Naive B cell (primary cell): ENCODE measurements around the gene PGPEP1. TPM values are rescaled to one million over a fixed set of nuclear protein-coding genes. Genes with fewer than 3 reads are reported as not detected.

Source experiments
- ATAC-seq, 2 donors: fragments of 150-1000 bp; cut with Tn5 transposase; 2 replicates each; pipeline ENCODE4 v1.10.0; 2021; ENCODE audit warnings: low read depth in 2 of 2, mild to moderate bottlenecking in 2 of 2, moderate library complexity in 2 of 2
- DNase-seq: peaks from one replicate; pipeline ENCODE4 v3.0.0; 2022
- H3K27ac Mint-ChIP-seq, 6 donors: one replicate each; pipeline ENCODE4 v1.8.0; 2020 to 2022; ENCODE audit warnings: mild to moderate bottlenecking in 6 of 6, mixed read lengths in 6 of 6, moderate library complexity in 5 of 6, inconsistent platforms in 2 of 6
- H3K27me3 Mint-ChIP-seq, 3 donors: one replicate each; pipeline ENCODE4 v1.8.0; 2021 to 2022; ENCODE audit warnings: mixed read lengths in 3 of 3, mild to moderate bottlenecking in 1 of 3
- H3K36me3 Mint-ChIP-seq, 2 donors: one replicate each; pipeline ENCODE4 v1.8.0; 2020 to 2022; ENCODE audit warnings: mixed read lengths in 2 of 2, inconsistent platforms in 1 of 2, mild to moderate bottlenecking in 1 of 2
- H3K4me1 Mint-ChIP-seq, 3 donors: one replicate each; pipeline ENCODE4 v1.8.0; 2020 to 2022; ENCODE audit warnings: mixed read lengths in 3 of 3, inconsistent platforms in 1 of 3, mild to moderate bottlenecking in 1 of 3, moderate library complexity in 1 of 3
- H3K4me3 Mint-ChIP-seq, 8 donors: one replicate each; pipeline ENCODE4 v1.8.0; 2020 to 2022; ENCODE audit warnings: mild to moderate bottlenecking in 8 of 8, mixed read lengths in 8 of 8, moderate library complexity in 8 of 8, inconsistent platforms in 2 of 8
- H3K9me3 Mint-ChIP-seq, 7 donors: one replicate each; pipeline ENCODE4 v1.8.0; 2020 to 2022; ENCODE audit warnings: mixed read lengths in 7 of 7, mild to moderate bottlenecking in 5 of 7, inconsistent platforms in 2 of 7, moderate library complexity in 1 of 7
- polyA plus RNA-seq, 6 donors: library from polyadenylated mRNA; unstranded; fragments of 300-500 nt; fragmentation: Illumina TruSeq; gene quantifications; one replicate each; pipeline ENCODE4 v1.2.3, GENCODE V29; 2021; ENCODE audit warnings: low read depth in 6 of 6

Gene PGPEP1, protein sequence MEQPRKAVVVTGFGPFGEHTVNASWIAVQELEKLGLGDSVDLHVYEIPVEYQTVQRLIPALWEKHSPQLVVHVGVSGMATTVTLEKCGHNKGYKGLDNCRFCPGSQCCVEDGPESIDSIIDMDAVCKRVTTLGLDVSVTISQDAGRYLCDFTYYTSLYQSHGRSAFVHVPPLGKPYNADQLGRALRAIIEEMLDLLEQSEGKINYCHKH
- polyA plus RNA-seq = 10 to 100 TPM in 2 of 6 donors, 1 to 10 TPM in 4; 4.0 to 11.8 (median 8.0) TPM

- peak; percentile 60 to 66 for ATAC-seq
Measured at GRCh38 chr19:18340190-18340989, at the start of gene PGPEP1. TSS of gene PGPEP1 (plus strand) at chr19:18340598. CDS start at chr19:18340682, 84 bp downstream.

GRCh38 chr19:18291019-18291524, 49.3 kb upstream of the PGPEP1 start:
- Mint-ChIP-seq H3K4me1 (peaks cover 46 to 77% (median 59%) of the 10 kb centered on the region in 3 donors), H3K36me3 (no peaks in the 10 kb centered on the region), H3K27me3 (no peaks in the 10 kb centered on the region), H3K9me3 (peaks cover 0 to 3% (median 0%) of the 10 kb centered on the region in 7 donors), H3K4me3 (peak overlapping the region; percentile 88 to 99 (median 96)), H3K27ac (peak overlapping the region; percentile 93 to 100 (median 98))
- DNase-seq = no peak
- ATAC-seq = peak in 1 of 2 donors; percentile 4

More at GRCh38 chr19:18340190-18340989, at the start of gene PGPEP1:
- Mint-ChIP-seq H3K4me3 (peak within 1 kb of the TSS; percentile 82 to 97 (median 90)), H3K9me3 (no peaks in the 10 kb centered on the region), H3K36me3 (no peaks in the 10 kb centered on the region), H3K4me1 (peaks cover 14 to 18% (median 14%) of the 10 kb centered on the region in 3 donors), H3K27ac (peak within 1 kb of the TSS; percentile 28 to 96 (median 83)), H3K27me3 (peaks cover 0 to 10% (median 0%) of the 10 kb centered on the region in 3 donors)
- DNase-seq = peak; percentile 60

GRCh38 chr19:18291590-18292461, 48.6 kb upstream of the PGPEP1 start:
- Mint-ChIP-seq H3K4me3 (peak overlapping the region; percentile 88 to 99 (median 96)), H3K4me1 (peaks cover 43 to 73% (median 58%) of the 10 kb centered on the region in 3 donors), H3K27ac (peak overlapping the region; percentile 93 to 100 (median 98)), H3K27me3 (no peaks in the 10 kb centered on the region), H3K9me3 (peaks cover 0 to 5% (median 0%) of the 10 kb centered on the region in 7 donors), H3K36me3 (no peaks in the 10 kb centered on the region)
- peak; percentile 96 for DNase-seq
- ATAC-seq = peak; percentile 58 to 62

GRCh38 chr19:18292462-18292809, 48.0 kb upstream of the PGPEP1 start:
- peaks cover 43 to 67% (median 58%) of the 10 kb centered on the region in 3 donors for H3K4me1 Mint-ChIP-seq

GRCh38 chr19:18292810-18293641, 47.4 kb upstream of the PGPEP1 start:
- Mint-ChIP-seq H3K36me3 (no peaks in the 10 kb centered on the region), H3K4me3 (peak overlapping the region; percentile 88 to 99 (median 96)), H3K4me1 (peaks cover 43 to 67% (median 58%) of the 10 kb centered on the region in 3 donors), H3K27ac (peak overlapping the region; percentile 94 to 100 (median 98)), H3K27me3 (no peaks in the 10 kb centered on the region), H3K9me3 (peaks cover 0 to 5% (median 0%) of the 10 kb centered on the region in 7 donors)
- ATAC-seq (no peak), DNase-seq (peak; percentile 34)

More at GRCh38 chr19:18292462-18292809, 48.0 kb upstream of the PGPEP1 start:
- DNase-seq (no peak), ATAC-seq (no peak)
- Mint-ChIP-seq H3K9me3 (peaks cover 0 to 5% (median 0%) of the 10 kb centered on the region in 7 donors), H3K27ac (peak overlapping the region; percentile 93 to 100 (median 98)), H3K36me3 (no peaks in the 10 kb centered on the region), H3K4me3 (peak overlapping the region; percentile 88 to 99 (median 96)), H3K27me3 (no peaks in the 10 kb centered on the region)

DNA sequence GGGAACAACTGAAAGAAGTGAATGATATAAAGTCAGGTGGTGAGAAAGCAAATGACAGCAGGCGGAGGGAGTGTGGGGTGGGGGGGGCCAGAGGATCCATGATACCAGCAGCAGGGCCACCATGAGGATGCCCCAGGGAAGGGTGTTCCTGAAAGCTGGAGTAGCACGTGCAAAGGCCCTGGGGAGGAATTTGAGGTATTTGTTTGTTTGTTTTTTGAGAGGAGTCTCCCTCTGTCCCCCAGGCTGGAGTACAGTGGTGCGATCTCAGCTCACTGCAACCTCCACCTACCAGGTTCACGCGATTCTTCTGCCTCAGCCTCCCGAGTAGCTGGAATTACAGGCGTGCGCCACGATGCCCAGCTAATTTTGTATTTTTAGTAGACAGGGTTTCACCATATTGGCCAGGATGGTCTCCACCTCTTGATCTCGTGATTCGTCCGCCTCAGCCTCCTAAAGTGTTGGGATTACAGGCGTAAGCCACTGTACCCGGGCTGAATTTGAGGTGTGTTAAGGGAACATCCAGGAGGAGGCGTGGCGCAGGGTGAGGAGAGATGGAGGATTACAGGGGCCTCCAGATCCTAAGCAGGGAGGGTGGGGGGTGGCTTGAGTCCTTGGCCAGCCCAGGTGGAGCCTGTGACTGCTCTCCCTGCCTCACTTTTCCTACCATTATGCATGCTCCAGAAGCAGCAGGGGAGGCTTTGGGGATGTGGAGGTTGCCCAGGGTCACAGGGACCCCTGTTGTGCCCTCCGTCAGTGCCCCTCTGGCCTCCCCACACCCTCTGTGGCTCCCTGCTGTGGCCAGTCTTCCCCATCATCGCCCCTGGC, 46.5 kb upstream of the PGPEP1 start:
- H3K9me3 Mint-ChIP-seq = peaks cover 0 to 5% (median 0%) of the 10 kb centered on the region in 7 donors
- ATAC-seq (no peak), DNase-seq (no peak)
- H3K4me3 Mint-ChIP-seq = peak overlapping the region; percentile 52 to 97 (median 89)
- H3K36me3 Mint-ChIP-seq = no peaks in the 10 kb centered on the region
- H3K27ac Mint-ChIP-seq = peak overlapping the region; percentile 94 to 100 (median 98)
- H3K4me1 Mint-ChIP-seq = peaks cover 43 to 59% (median 57%) of the 10 kb centered on the region in 3 donors
- H3K27me3 Mint-ChIP-seq = no peaks in the 10 kb centered on the region

- peak overlapping the region; percentile 40 to 97 (median 64) for H3K4me3 Mint-ChIP-seq
- H3K9me3 Mint-ChIP-seq = peaks cover 0 to 5% (median 0%) of the 10 kb centered on the region in 7 donors
- no peaks in the 10 kb centered on the region for H3K36me3 Mint-ChIP-seq
- peak overlapping the region; percentile 75 to 99 (median 98) for H3K27ac Mint-ChIP-seq
- ATAC-seq = peak; percentile 32 to 33
- peaks cover 43 to 53% (median 53%) of the 10 kb centered on the region in 3 donors for H3K4me1 Mint-ChIP-seq
- peak; percentile 81 for DNase-seq
- H3K27me3 Mint-ChIP-seq = no peaks in the 10 kb centered on the region
Measured at GRCh38 chr19:18294467-18294864, 45.9 kb upstream of the PGPEP1 start.

- H3K9me3 Mint-ChIP-seq = peaks cover 0 to 5% (median 0%) of the 10 kb centered on the region in 7 donors
- H3K27ac Mint-ChIP-seq = peak overlapping the region in 5 of 6 donors; percentile 47 to 98 (median 91)
- no peaks in the 10 kb centered on the region for H3K36me3 Mint-ChIP-seq
- ATAC-seq = no peak
- no peaks in the 10 kb centered on the region for H3K27me3 Mint-ChIP-seq
- peak overlapping the region in 3 of 8 donors; percentile 22 to 97 (median 88) for H3K4me3 Mint-ChIP-seq
- H3K4me1 Mint-ChIP-seq = peaks cover 39 to 48% (median 47%) of the 10 kb centered on the region in 3 donors
- DNase-seq = no peak
Measured at GRCh38 chr19:18295034-18295451, 45.4 kb upstream of the PGPEP1 start.

DNA sequence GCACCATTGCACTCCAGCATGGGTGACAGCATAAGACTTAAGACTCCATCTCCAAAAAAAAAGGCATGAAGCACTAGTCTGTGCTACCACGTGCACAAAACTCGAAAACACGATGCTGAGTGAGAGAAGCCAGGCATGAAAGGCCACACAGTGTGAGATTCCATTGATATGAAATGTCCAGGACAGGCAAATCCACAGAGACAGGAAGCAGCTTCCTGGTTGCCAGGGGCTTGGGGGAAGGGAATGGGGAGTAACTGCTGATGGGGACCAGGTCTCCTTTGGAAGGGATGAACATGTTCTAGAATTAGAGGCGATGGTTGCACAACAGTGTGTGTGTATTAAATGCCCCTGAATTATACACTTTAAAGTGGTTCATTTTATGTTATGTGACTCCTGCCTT, 43.1 kb upstream of the PGPEP1 start:
- ATAC-seq = no peak
- Mint-ChIP-seq H3K4me3 (peak overlapping the region in 2 of 8 donors; percentile 47 to 75), H3K27ac (peak overlapping the region in 5 of 6 donors; percentile 43 to 94 (median 64)), H3K4me1 (peaks cover 30 to 34% (median 33%) of the 10 kb centered on the region in 3 donors), H3K9me3 (peaks cover 0 to 5% (median 0%) of the 10 kb centered on the region in 7 donors), H3K27me3 (no peaks in the 10 kb centered on the region), H3K36me3 (no peaks in the 10 kb centered on the region)
- no peak for DNase-seq

- Mint-ChIP-seq H3K4me3 (peak overlapping the region in 1 of 8 donors; percentile 64), H3K4me1 (peaks cover 27 to 31% (median 30%) of the 10 kb centered on the region in 3 donors), H3K27me3 (no peaks in the 10 kb centered on the region), H3K36me3 (no peaks in the 10 kb centered on the region), H3K9me3 (peaks cover 0 to 5% (median 0%) of the 10 kb centered on the region in 7 donors), H3K27ac (peak overlapping the region in 1 of 6 donors; percentile 24)
- DNase-seq (no peak), ATAC-seq (no peak)
Measured at GRCh38 chr19:18298601-18299000, 41.8 kb upstream of the PGPEP1 start.

- Mint-ChIP-seq H3K27me3 (no peaks in the 10 kb centered on the region), H3K4me1 (peaks cover 30 to 34% (median 32%) of the 10 kb centered on the region in 3 donors)
Measured at GRCh38 chr19:18299654-18300053, 40.7 kb upstream of the PGPEP1 start.

More at GRCh38 chr19:18299654-18300053, 40.7 kb upstream of the PGPEP1 start:
- ATAC-seq = no peak
- no peak overlapping the region for H3K4me3 Mint-ChIP-seq
- peaks cover 0 to 5% (median 0%) of the 10 kb centered on the region in 7 donors for H3K9me3 Mint-ChIP-seq
- H3K36me3 Mint-ChIP-seq = no peaks in the 10 kb centered on the region
- H3K27ac Mint-ChIP-seq = peak overlapping the region in 2 of 6 donors; percentile 28 to 67
- DNase-seq = no peak
